ENCODE data around the gene CCDC134. TPM values are rescaled to one million over a fixed set of nuclear protein-coding genes. Genes with fewer than 3 reads are reported as not detected.

CCDC134 gene
- total and polyA plus RNA-seq, 2 donors from 2014 or later: 5.0 to 12.2 TPM

DNA sequence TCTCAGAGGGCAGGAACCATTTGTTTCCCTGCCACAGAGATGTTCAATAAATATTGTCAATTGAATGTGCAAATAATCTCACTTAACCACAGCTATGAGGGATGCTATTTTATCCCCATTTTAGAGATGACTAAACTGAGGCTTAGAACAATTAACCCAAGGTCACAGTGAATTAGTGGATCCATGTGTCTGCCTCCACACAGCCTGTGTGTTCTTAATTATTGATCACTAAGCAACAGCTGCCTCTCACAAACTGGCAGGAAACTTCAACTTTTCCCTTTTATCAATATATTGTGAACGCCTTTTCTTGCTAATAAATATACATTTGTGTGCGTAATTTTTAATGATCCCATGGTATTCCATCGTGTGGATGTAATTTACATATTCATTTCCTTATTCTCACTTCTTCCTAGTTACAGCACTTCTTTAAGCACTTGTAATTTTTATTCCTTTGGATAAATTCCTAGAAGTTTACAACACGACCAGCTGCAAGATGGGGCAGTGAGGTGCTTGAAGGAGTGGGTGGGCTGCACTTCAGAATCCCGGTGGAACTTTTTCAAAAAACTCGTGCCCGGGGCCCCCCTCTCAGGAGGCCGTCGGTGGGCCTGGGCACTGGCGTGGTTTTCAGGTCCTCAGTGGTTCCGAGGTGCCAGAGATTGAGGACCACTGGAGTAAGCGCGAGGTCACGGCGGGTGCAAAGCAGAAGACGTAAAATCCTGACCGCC is 31.5 kb downstream of the CCDC134 start:
- Histone ChIP-seq H3K9me3 (ENCODE audit: control insufficient read depth in 2 of 3, insufficient read depth in 1 of 3, low read length in 3 of 3) (no peaks in the 10 kb centered on the region), H3K9ac (ENCODE audit: low read length in 3 of 3) (peak overlapping the region; percentile 38 to 85 (median 68)), H3K4me1 (ENCODE audit: control insufficient read depth in 2 of 3, insufficient read depth in 2 of 3, low read depth in 1 of 3, low read length in 3 of 3) (peaks cover 0 to 6% (median 1%) of the 10 kb centered on the region in 3 donors), H3K27ac (ENCODE audit: low read depth in 2 of 2, low read length in 2 of 2) (peak overlapping the region; percentile 94 to 95), H3K4me3 (ENCODE audit: low read length in 3 of 3) (peak overlapping the region; percentile 51 to 80 (median 63)), H3K27me3 (ENCODE audit: control insufficient read depth, insufficient read depth, low read length) (no peaks in the 10 kb centered on the region), H3K36me3 (ENCODE audit: control insufficient read depth in 2 of 3, insufficient read depth in 3 of 3, low read length in 3 of 3) (peaks cover 0 to 3% (median 0%) of the 10 kb centered on the region in 3 donors)
- no peak for FAIRE-seq
- no peak for DNase-seq
- intact Hi-C loops (cut with DNase I): no loop called here
- TF ChIP-seq CTCF (IDR thresholded peaks at IDR 0.05; ENCODE audit: borderline replicate concordance, extremely low read depth, insufficient read depth): no peak

GRCh38 chr22:41832553-41833368 is 32.3 kb downstream of the CCDC134 start, which contains the start of gene SREBF2:
SREBF2 (plus strand) TSS chr22:41833105; CDS start chr22:41833271, 166 bp downstream.
- H3K4me3 ChIP-seq (ENCODE audit: low read length in 3 of 3): peak within 1 kb of the TSS; percentile 63 to 80 (median 68)
- peak within 1 kb of the TSS; percentile 95 to 98 for H3K27ac ChIP-seq (ENCODE audit: low read depth in 2 of 2, low read length in 2 of 2)
- TF ChIP-seq CTCF (IDR thresholded peaks at IDR 0.05; ENCODE audit: borderline replicate concordance, extremely low read depth, insufficient read depth): no peak
- peak; percentile 94 for FAIRE-seq
- peaks cover 0 to 3% (median 0%) of the 10 kb centered on the region in 3 donors for H3K36me3 ChIP-seq (ENCODE audit: control insufficient read depth in 2 of 3, insufficient read depth in 3 of 3, low read length in 3 of 3)
- peak; percentile 100 for DNase-seq
- no peaks in the 10 kb centered on the region for H3K9me3 ChIP-seq (ENCODE audit: control insufficient read depth in 2 of 3, insufficient read depth in 1 of 3, low read length in 3 of 3)
- no peaks in the 10 kb centered on the region for H3K27me3 ChIP-seq (ENCODE audit: control insufficient read depth, insufficient read depth, low read length)
- H3K4me1 ChIP-seq (ENCODE audit: control insufficient read depth in 2 of 3, insufficient read depth in 2 of 3, low read depth in 1 of 3, low read length in 3 of 3): peaks cover 0 to 6% (median 0%) of the 10 kb centered on the region in 3 donors
- H3K9ac ChIP-seq (ENCODE audit: low read length in 3 of 3): peak within 1 kb of the TSS; percentile 38 to 85 (median 84)
- intact Hi-C loops (cut with DNase I): no loop called here

GRCh38 chr22:41833369-41834004 is 33.0 kb downstream of the CCDC134 start:
- peaks cover 0 to 3% (median 0%) of the 10 kb centered on the region in 3 donors for H3K36me3 ChIP-seq (ENCODE audit: control insufficient read depth in 2 of 3, insufficient read depth in 3 of 3, low read length in 3 of 3)
- H3K27me3 ChIP-seq (ENCODE audit: control insufficient read depth, insufficient read depth, low read length): no peaks in the 10 kb centered on the region
- H3K4me3 ChIP-seq (ENCODE audit: low read length in 3 of 3): peak overlapping the region; percentile 63 to 80 (median 68)
- H3K9ac ChIP-seq (ENCODE audit: low read length in 3 of 3): peak overlapping the region in 2 of 3 donors; percentile 54 to 84
- peak overlapping the region; percentile 95 to 98 for H3K27ac ChIP-seq (ENCODE audit: low read depth in 2 of 2, low read length in 2 of 2)
- no peaks in the 10 kb centered on the region for H3K9me3 ChIP-seq (ENCODE audit: control insufficient read depth in 2 of 3, insufficient read depth in 1 of 3, low read length in 3 of 3)
- peaks cover 0 to 8% (median 0%) of the 10 kb centered on the region in 3 donors for H3K4me1 ChIP-seq (ENCODE audit: control insufficient read depth in 2 of 3, insufficient read depth in 2 of 3, low read depth in 1 of 3, low read length in 3 of 3)
- intact Hi-C loops (cut with DNase I): no loop called here
- no peak for FAIRE-seq
- no peak for TF ChIP-seq CTCF (IDR thresholded peaks at IDR 0.05; ENCODE audit: borderline replicate concordance, extremely low read depth, insufficient read depth)
- DNase-seq: peak; percentile 39 to 86 (median 71)
